ENCODE measurements around the gene HSPA12A. TPM values are rescaled to one million over a fixed set of nuclear protein-coding genes. Genes with fewer than 3 reads are reported as not detected.

The HSPA12A gene
- total RNA-seq, 1 donor from 2014 or later = 5.1 TPM

GRCh38 chr10:116674901-116675423, 67.4 kb downstream of the HSPA12A start:
- ATAC-seq (ENCODE audit: low read depth) (no peak), DNase-seq (no peak)
- TF ChIP-seq CTCF (IDR thresholded peaks at IDR 0.05) = no peak
- Mint-ChIP-seq H3K27me3 (peaks cover 2% of the 10 kb centered on the region), H3K36me3 (ENCODE audit: low read depth) (no peaks in the 10 kb centered on the region), H3K4me3 (no peak overlapping the region), H3K27ac (no peak overlapping the region), H3K4me1 (no peaks in the 10 kb centered on the region), H3K9me3 (no peaks in the 10 kb centered on the region)
- ChIA-PET CTCF (no interaction called here), POLR2A (no interaction called here)
- intact Hi-C loops (cut with micrococcal nuclease) = no loop called here

- Mint-ChIP-seq H3K9me3 (no peaks in the 10 kb centered on the region), H3K4me1 (no peaks in the 10 kb centered on the region), H3K27ac (no peak overlapping the region), H3K27me3 (peaks cover 8% of the 10 kb centered on the region), H3K4me3 (no peak overlapping the region), H3K36me3 (ENCODE audit: low read depth) (no peaks in the 10 kb centered on the region)
- no peak for TF ChIP-seq CTCF (IDR thresholded peaks at IDR 0.05)
- no peak for ATAC-seq (ENCODE audit: low read depth)
- intact Hi-C loops (cut with micrococcal nuclease) = no loop called here
- DNase-seq = no peak
- POLR2A ChIA-PET = no interaction called here
- CTCF ChIA-PET = no interaction called here
Observed at GRCh38 chr10:116673866-116674265, 68.5 kb downstream of the HSPA12A start.

GRCh38 chr10:116672891-116673290, 69.5 kb downstream of the HSPA12A start:
- H3K4me3 Mint-ChIP-seq = no peak overlapping the region
- intact Hi-C loops (cut with micrococcal nuclease) = no loop called here
- DNase-seq (no peak), ATAC-seq (ENCODE audit: low read depth) (no peak)
- ChIA-PET CTCF (no interaction called here), POLR2A (no interaction called here)
- no peak for TF ChIP-seq CTCF (IDR thresholded peaks at IDR 0.05)
- no peaks in the 10 kb centered on the region for H3K9me3 Mint-ChIP-seq
- peaks cover 8% of the 10 kb centered on the region for H3K27me3 Mint-ChIP-seq
- H3K27ac Mint-ChIP-seq = no peak overlapping the region
- H3K4me1 Mint-ChIP-seq = no peaks in the 10 kb centered on the region
- no peaks in the 10 kb centered on the region for H3K36me3 Mint-ChIP-seq (ENCODE audit: low read depth)

GRCh38 chr10:116671274-116671926, 71.0 kb downstream of the HSPA12A start:
- ChIA-PET CTCF (no interaction called here), POLR2A (no interaction called here)
- peaks cover 8% of the 10 kb centered on the region for H3K27me3 Mint-ChIP-seq
- no peaks in the 10 kb centered on the region for H3K36me3 Mint-ChIP-seq (ENCODE audit: low read depth)
- no peak overlapping the region for H3K27ac Mint-ChIP-seq
- DNase-seq (no peak), ATAC-seq (ENCODE audit: low read depth) (no peak)
- intact Hi-C loops (cut with micrococcal nuclease) = no loop called here
- no peaks in the 10 kb centered on the region for H3K4me1 Mint-ChIP-seq
- H3K9me3 Mint-ChIP-seq = no peaks in the 10 kb centered on the region
- H3K4me3 Mint-ChIP-seq = no peak overlapping the region
- no peak for TF ChIP-seq CTCF (IDR thresholded peaks at IDR 0.05)

DNA sequence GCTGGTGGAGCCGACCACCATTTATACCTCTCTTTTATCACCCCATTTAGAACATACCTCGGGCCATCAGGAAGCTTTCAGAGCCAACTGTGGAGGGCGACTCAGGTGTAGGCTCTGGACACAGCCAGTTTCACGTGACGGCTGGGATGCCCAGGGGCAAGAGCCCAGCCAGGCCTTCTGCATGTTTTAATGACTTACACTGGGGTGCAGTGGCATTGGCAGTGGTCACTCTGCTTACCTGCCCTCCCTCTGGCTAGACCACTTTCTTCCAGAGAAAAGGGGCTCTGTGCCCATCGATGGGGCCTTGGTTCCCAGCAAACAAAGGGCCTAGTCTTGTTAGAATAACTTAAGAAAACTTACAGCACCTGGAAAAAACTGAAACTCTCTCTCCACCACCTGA, 71.7 kb downstream of the HSPA12A start:
- H3K4me3 Mint-ChIP-seq = no peak overlapping the region
- DNase-seq (no peak), ATAC-seq (ENCODE audit: low read depth) (no peak)
- H3K27ac Mint-ChIP-seq = no peak overlapping the region
- no peaks in the 10 kb centered on the region for H3K36me3 Mint-ChIP-seq (ENCODE audit: low read depth)
- TF ChIP-seq CTCF (IDR thresholded peaks at IDR 0.05) = no peak
- intact Hi-C loops (cut with micrococcal nuclease) = no loop called here
- no peaks in the 10 kb centered on the region for H3K4me1 Mint-ChIP-seq
- H3K27me3 Mint-ChIP-seq = peaks cover 8% of the 10 kb centered on the region
- no peaks in the 10 kb centered on the region for H3K9me3 Mint-ChIP-seq
- ChIA-PET POLR2A (no interaction called here), CTCF (no interaction called here)
